OCI-LY1 (cell line): Measurements from ENCODE around the gene RAPGEF2.

Source experiments
- H2AFZ ChIP-seq: fragments of 200-600 bp; sonication (generic), shearing (Covaris generic); 2 replicates; pipeline ENCODE4 v1.6.0; 2014; ENCODE audit warnings: antibody characterized with exemption, mild to moderate bottlenecking, low read length
- H3F3A ChIP-seq: fragments of 200-600 bp; sonication (generic), shearing (Covaris generic); 2 replicates; pipeline ENCODE4 v1.6.0; 2014; ENCODE audit warnings: mild to moderate bottlenecking, antibody characterized with exemption, low read length, moderate library complexity; ENCODE audit not compliant: insufficient read depth
- H3K27ac ChIP-seq: fragments of 200-600 bp; sonication (generic); 2 replicates; pipeline ENCODE4 v1.5.1; 2014; ENCODE audit warnings: low read length, mixed run types, mild to moderate bottlenecking, low read depth; ENCODE audit not compliant: poor library complexity, severe bottlenecking
- H3K27me3 ChIP-seq: fragments of 200-600 bp; sonication (generic); 2 replicates; pipeline ENCODE4 v1.6.0; 2014; ENCODE audit warnings: antibody characterized with exemption, mild to moderate bottlenecking, low read length, moderate library complexity; ENCODE audit not compliant: insufficient read depth
- H3K36me3 ChIP-seq: fragments of 200-600 bp; sonication (generic); 2 replicates; pipeline ENCODE4 v1.6.1; 2014; ENCODE audit warnings: mild to moderate bottlenecking, antibody characterized with exemption, low read length, moderate library complexity, mixed read lengths; ENCODE audit not compliant: insufficient read depth
- H3K4me1 ChIP-seq: fragments of 200-600 bp; sonication (generic); 2 replicates; pipeline ENCODE4 v1.5.1; 2014; ENCODE audit warnings: mild to moderate bottlenecking, low read length, moderate library complexity; ENCODE audit not compliant: insufficient read depth, severe bottlenecking
- H3K4me2 ChIP-seq: fragments of 200-600 bp; sonication (generic), shearing (Covaris generic); 2 replicates; pipeline ENCODE4 v1.6.1; 2014; ENCODE audit warnings: low read length
- H3K4me3 ChIP-seq: fragments of 200-600 bp; sonication (generic); 2 replicates; pipeline ENCODE4 v1.5.1; 2014; ENCODE audit warnings: low read length, low read depth, mild to moderate bottlenecking, mixed read lengths; ENCODE audit not compliant: poor library complexity, severe bottlenecking
- H3K79me2 ChIP-seq: fragments of 200-600 bp; shearing (Covaris generic); 2 replicates; pipeline ENCODE4 v1.6.1; 2016; ENCODE audit warnings: mixed run types, low read length, mixed read lengths; ENCODE audit not compliant: insufficient read depth
- H3K9ac ChIP-seq: fragments of 200-600 bp; sonication (generic), shearing (Covaris generic); 2 replicates; pipeline ENCODE4 v1.6.1; 2014; ENCODE audit warnings: mild to moderate bottlenecking, low read length, mixed read lengths
- H3K9me2 ChIP-seq: fragments of 200-600 bp; sonication (generic), shearing (Covaris generic); 2 replicates; pipeline ENCODE4 v1.6.1; 2014; ENCODE audit warnings: low read depth, mild to moderate bottlenecking, low read length, mixed read lengths
- H3K9me3 ChIP-seq: fragments of 200-600 bp; shearing (Covaris generic); 2 replicates; pipeline ENCODE4 v1.6.1; 2014; ENCODE audit warnings: low read length, mixed read lengths
- H4K20me1 ChIP-seq: fragments of 200-600 bp; sonication (generic), shearing (Covaris generic); 2 replicates; pipeline ENCODE4 v1.6.0; 2016; ENCODE audit warnings: mild to moderate bottlenecking, low read length; ENCODE audit not compliant: insufficient read depth
- EZH2 ChIP-seq: fragments of 200-600 bp; sonication (generic), shearing (Covaris generic); IDR thresholded peaks from 2 replicates; pipeline ENCODE4 v1.8.0; 2017; ENCODE audit warnings: borderline replicate concordance, mixed run types, mild to moderate bottlenecking, antibody characterized with exemption, low read length, moderate library complexity, mixed read lengths
- TF ChIP-seq, protein P1 (sequence below): fragments of 200-600 bp; sonication (generic), shearing (Covaris generic); IDR thresholded peaks from 2 replicates; pipeline ENCODE4 v1.5.1; 2017; ENCODE audit warnings: mild to moderate bottlenecking, antibody characterized with exemption, low read length, moderate library complexity, mixed read lengths

Gene RAPGEF2

GRCh38 chr4:159383562-159383931, 280.7 kb downstream of the RAPGEF2 start:
- Histone ChIP-seq H3K4me2 (no peak overlapping the region), H4K20me1 (no peaks in the 10 kb centered on the region), H3K79me2 (no peaks in the 10 kb centered on the region), H3K4me1 (no peaks in the 10 kb centered on the region), H3K9me2 (no peaks in the 10 kb centered on the region), H3K27ac (no peak overlapping the region), H3K27me3 (no peaks in the 10 kb centered on the region), H3K36me3 (no peaks in the 10 kb centered on the region), H3K9me3 (no peaks in the 10 kb centered on the region), H2AFZ (no peak overlapping the region), H3K4me3 (no peak overlapping the region), H3K9ac (no peak overlapping the region), H3F3A (no peaks in the 10 kb centered on the region)
- TF ChIP-seq EZH2: no peak
- TF ChIP-seq, protein P1, sequence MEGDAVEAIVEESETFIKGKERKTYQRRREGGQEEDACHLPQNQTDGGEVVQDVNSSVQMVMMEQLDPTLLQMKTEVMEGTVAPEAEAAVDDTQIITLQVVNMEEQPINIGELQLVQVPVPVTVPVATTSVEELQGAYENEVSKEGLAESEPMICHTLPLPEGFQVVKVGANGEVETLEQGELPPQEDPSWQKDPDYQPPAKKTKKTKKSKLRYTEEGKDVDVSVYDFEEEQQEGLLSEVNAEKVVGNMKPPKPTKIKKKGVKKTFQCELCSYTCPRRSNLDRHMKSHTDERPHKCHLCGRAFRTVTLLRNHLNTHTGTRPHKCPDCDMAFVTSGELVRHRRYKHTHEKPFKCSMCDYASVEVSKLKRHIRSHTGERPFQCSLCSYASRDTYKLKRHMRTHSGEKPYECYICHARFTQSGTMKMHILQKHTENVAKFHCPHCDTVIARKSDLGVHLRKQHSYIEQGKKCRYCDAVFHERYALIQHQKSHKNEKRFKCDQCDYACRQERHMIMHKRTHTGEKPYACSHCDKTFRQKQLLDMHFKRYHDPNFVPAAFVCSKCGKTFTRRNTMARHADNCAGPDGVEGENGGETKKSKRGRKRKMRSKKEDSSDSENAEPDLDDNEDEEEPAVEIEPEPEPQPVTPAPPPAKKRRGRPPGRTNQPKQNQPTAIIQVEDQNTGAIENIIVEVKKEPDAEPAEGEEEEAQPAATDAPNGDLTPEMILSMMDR: no peak

GRCh38 chr4:159384017-159384416, 281.1 kb downstream of the RAPGEF2 start:
- Histone ChIP-seq H4K20me1 (no peaks in the 10 kb centered on the region), H3K36me3 (no peaks in the 10 kb centered on the region), H3K9me3 (no peaks in the 10 kb centered on the region), H3K79me2 (no peaks in the 10 kb centered on the region), H3K9ac (no peak overlapping the region), H3K27me3 (no peaks in the 10 kb centered on the region), H3K9me2 (no peaks in the 10 kb centered on the region), H3K4me2 (no peak overlapping the region), H3K27ac (no peak overlapping the region), H3F3A (no peaks in the 10 kb centered on the region), H3K4me3 (no peak overlapping the region), H2AFZ (no peak overlapping the region), H3K4me1 (no peaks in the 10 kb centered on the region)
- TF ChIP-seq, protein P1: no peak
- no peak for TF ChIP-seq EZH2

- H3K27ac ChIP-seq: no peak overlapping the region
- no peaks in the 10 kb centered on the region for H3K36me3 ChIP-seq
Measured at GRCh38 chr4:159384632-159385031, 281.8 kb downstream of the RAPGEF2 start.

More at GRCh38 chr4:159384632-159385031, 281.8 kb downstream of the RAPGEF2 start:
- Histone ChIP-seq H3K9me3 (no peaks in the 10 kb centered on the region), H3F3A (no peaks in the 10 kb centered on the region), H3K27me3 (no peaks in the 10 kb centered on the region), H3K4me3 (no peak overlapping the region), H2AFZ (no peak overlapping the region), H3K4me1 (no peaks in the 10 kb centered on the region), H3K9ac (no peak overlapping the region), H3K9me2 (no peaks in the 10 kb centered on the region), H3K79me2 (no peaks in the 10 kb centered on the region), H3K4me2 (no peak overlapping the region), H4K20me1 (no peaks in the 10 kb centered on the region)
- TF ChIP-seq EZH2: no peak
- TF ChIP-seq, protein P1: no peak
